ENCODE results near the gene MIDN.
"Not testable (repeated sequence)": the region's sequence is repeated elsewhere in the genome, so short reads cannot be mapped to it uniquely, and the experiment has no call there.

Gene MIDN

DNA sequence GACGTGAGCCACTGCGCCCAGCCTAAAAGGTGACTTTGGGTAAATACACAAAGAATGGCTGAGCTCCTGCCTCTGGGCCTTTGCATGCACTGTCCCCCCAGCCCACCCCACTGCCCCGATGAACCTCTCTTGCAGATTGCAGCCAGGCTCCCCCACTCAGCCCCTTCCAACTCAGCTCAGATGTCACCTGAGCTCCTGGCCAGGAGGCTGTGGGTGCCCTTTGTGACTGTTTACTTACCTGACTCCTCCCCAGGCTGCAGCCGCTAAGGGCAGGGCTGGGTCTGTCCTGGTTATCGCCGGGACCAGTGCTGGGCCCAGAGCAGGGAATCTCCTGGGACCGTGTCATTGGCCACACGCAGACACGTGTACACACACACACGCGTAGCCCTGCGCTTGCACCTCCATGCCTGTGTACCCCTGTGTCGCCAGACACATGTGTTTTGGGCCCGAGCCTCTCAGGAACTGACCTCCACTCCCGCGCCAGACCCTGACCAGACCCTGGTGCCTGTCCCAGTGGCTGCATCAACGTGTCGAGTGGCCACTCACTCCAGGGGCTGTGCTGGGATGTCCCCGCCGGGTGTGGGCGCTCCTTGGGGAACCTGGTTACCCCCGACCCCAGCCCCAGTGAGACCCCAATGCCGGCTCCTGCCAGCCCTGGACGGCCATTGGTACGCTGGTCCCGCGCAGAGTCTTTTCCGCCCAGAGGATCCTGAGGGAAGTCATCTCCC is 56.0 kb downstream of the MIDN start:
- H3K18ac ChIP-seq (ENCODE audit: low read length), result no peak overlapping the region
- no peak overlapping the region for H4K5ac ChIP-seq (ENCODE audit: low read length)
- no peak overlapping the region for H3K9ac ChIP-seq (ENCODE audit: low read length)
- H4K8ac ChIP-seq (ENCODE audit: low read depth, low read length), result no peak overlapping the region
- no peak overlapping the region for H3K4me3 ChIP-seq (ENCODE audit: low read length)
- H2AK5ac ChIP-seq (ENCODE audit: low read length), result no peak overlapping the region
- H3K79me1 ChIP-seq (ENCODE audit: low read length), result no peaks in the 10 kb centered on the region
- no peaks in the 10 kb centered on the region for H3K27me3 ChIP-seq (ENCODE audit: insufficient read depth, low read length, poor library complexity)
- no peak overlapping the region for H2BK120ac ChIP-seq (ENCODE audit: low read depth, low read length)
- H3K4ac ChIP-seq (ENCODE audit: low read depth, low read length), result no peak overlapping the region
- H3K79me2 ChIP-seq (ENCODE audit: control insufficient read depth, insufficient read depth, low read length), result no peaks in the 10 kb centered on the region
- no peak overlapping the region for H3K56ac ChIP-seq (ENCODE audit: low read length)
- no peaks in the 10 kb centered on the region for H3K36me3 ChIP-seq (ENCODE audit: control insufficient read depth, insufficient read depth, low read length)
- no peak overlapping the region for H3K23ac ChIP-seq (ENCODE audit: low read length)
- no peaks in the 10 kb centered on the region for H3K4me1 ChIP-seq (ENCODE audit: control insufficient read depth, low read depth, low read length)
- no peak overlapping the region for H3K27ac ChIP-seq (ENCODE audit: low read depth, low read length)
- no peak for DNase-seq
- no peak overlapping the region for H2BK15ac ChIP-seq (replicated peaks; ENCODE audit: low read depth)
- WGBS (ENCODE audit: extremely low coverage, insufficient coverage, low lambda C conversion rate), result no CpG with 5 or more reads among the region's 28 CpGs
- no peak overlapping the region for H2BK5ac ChIP-seq (ENCODE audit: low read length)
- H3K4me2 ChIP-seq (ENCODE audit: low read length), result no peak overlapping the region

DNA sequence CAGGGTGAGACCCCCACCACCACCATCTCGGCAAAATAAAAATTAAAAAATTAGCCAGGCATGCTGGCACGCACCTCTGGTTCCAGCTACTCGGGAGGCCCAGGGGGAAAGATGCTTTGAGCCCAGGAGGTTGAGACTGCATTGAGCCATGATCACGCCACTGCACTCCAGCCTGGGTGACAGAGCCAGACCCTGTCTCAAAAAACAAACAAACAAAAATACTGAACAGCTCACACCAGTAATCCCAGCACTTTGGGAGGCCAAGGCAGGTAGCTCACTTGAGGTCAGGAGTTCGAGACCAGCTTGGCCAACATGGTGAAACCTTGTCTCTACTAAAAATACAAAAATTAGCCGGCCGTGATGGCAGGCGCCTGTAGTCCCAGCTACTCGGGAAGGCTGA is 57.0 kb downstream of the MIDN start:
- not testable (repeated sequence) for H2BK5ac ChIP-seq (ENCODE audit: low read length)

DNA sequence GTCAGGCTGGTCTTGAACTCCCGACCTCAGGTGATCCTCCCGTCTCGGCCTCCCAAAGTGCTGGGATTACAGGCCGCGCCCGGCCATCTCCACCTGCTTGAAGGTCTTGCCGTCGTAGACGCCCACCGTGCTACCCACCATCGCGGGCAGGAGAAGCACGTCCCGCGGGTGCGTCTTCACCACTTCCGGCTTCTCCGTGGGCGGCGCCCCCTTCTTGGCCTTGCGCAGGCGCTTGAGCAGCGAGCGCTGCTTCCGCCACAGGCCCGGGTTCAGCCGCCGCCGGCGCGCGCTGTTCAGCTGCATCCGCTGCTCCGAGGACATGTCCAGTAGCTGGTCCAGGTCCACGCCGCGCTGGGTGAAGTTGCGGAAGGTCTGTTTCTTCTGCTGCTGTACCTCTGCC is 58.9 kb downstream of the MIDN start:
- Histone ChIP-seq H3K56ac (ENCODE audit: low read length) (no peak overlapping the region), H3K18ac (ENCODE audit: low read length) (no peak overlapping the region), H3K36me3 (ENCODE audit: control insufficient read depth, insufficient read depth, low read length) (no peaks in the 10 kb centered on the region), H4K5ac (ENCODE audit: low read length) (no peak overlapping the region), H2AK5ac (ENCODE audit: low read length) (no peak overlapping the region), H3K9ac (ENCODE audit: low read length) (no peak overlapping the region), H3K79me1 (ENCODE audit: low read length) (no peaks in the 10 kb centered on the region), H4K8ac (ENCODE audit: low read depth, low read length) (no peak overlapping the region), H3K4me3 (ENCODE audit: low read length) (no peak overlapping the region), H3K27ac (ENCODE audit: low read depth, low read length) (no peak overlapping the region), H3K4ac (ENCODE audit: low read depth, low read length) (no peak overlapping the region), H3K27me3 (ENCODE audit: insufficient read depth, low read length, poor library complexity) (no peaks in the 10 kb centered on the region), H3K23ac (ENCODE audit: low read length) (no peak overlapping the region), H3K4me1 (ENCODE audit: control insufficient read depth, low read depth, low read length) (no peaks in the 10 kb centered on the region), H2BK120ac (ENCODE audit: low read depth, low read length) (no peak overlapping the region), H2BK5ac (ENCODE audit: low read length) (no peak overlapping the region), H2BK15ac (replicated peaks; ENCODE audit: low read depth) (no peak overlapping the region), H3K79me2 (ENCODE audit: control insufficient read depth, insufficient read depth, low read length) (no peaks in the 10 kb centered on the region), H3K4me2 (ENCODE audit: low read length) (no peak overlapping the region)
- WGBS (ENCODE audit: extremely low coverage, insufficient coverage, low lambda C conversion rate), result no CpG with 5 or more reads among the region's 38 CpGs
- DNase-seq, result no peak

More for the DNA sequence above, 57.0 kb downstream of the MIDN start:
- H3K4ac ChIP-seq (ENCODE audit: low read depth, low read length); H3K27ac ChIP-seq (ENCODE audit: low read depth, low read length); H3K79me2 ChIP-seq (ENCODE audit: control insufficient read depth, insufficient read depth, low read length); H2BK120ac ChIP-seq (ENCODE audit: low read depth, low read length); H2BK15ac ChIP-seq (replicated peaks; ENCODE audit: low read depth); H3K4me1 ChIP-seq (ENCODE audit: control insufficient read depth, low read depth, low read length); H3K9ac ChIP-seq (ENCODE audit: low read length); H3K36me3 ChIP-seq (ENCODE audit: control insufficient read depth, insufficient read depth, low read length); H3K27me3 ChIP-seq (ENCODE audit: insufficient read depth, low read length, poor library complexity); DNase-seq; H3K79me1 ChIP-seq (ENCODE audit: low read length); H3K23ac ChIP-seq (ENCODE audit: low read length); H4K8ac ChIP-seq (ENCODE audit: low read depth, low read length); H3K4me2 ChIP-seq (ENCODE audit: low read length); H4K5ac ChIP-seq (ENCODE audit: low read length); H3K56ac ChIP-seq (ENCODE audit: low read length); H3K4me3 ChIP-seq (ENCODE audit: low read length); H2AK5ac ChIP-seq (ENCODE audit: low read length); H3K18ac ChIP-seq (ENCODE audit: low read length): not testable (repeated sequence)
- WGBS (ENCODE audit: extremely low coverage, insufficient coverage, low lambda C conversion rate), result no CpG with 5 or more reads among the region's 9 CpGs

DNA sequence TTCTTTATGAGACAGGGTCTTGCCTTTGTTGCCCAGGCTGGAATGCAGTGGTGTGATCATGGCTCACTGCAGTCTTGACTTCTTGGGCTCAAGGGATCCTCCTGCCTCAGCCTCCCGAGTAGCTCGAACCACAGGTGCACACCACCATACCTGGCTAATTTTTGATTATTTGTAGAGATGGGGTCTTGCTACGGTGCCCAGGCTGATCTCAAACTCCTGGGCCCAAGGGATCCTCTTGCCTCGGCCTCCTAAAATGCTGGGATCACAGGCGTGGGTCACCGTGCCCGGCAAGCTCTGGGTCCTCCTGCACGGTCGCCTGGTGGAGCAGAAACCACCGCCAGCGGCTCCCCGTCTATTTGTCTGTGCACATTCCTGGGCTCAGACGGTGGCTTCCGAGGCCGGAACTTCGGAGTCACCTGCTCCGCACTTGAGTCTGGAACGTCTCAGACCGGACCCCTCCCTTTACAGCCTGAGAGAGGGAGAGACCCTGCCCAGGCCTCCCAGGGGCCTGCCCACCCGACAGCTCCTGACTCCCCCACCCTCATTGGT is 59.4 kb downstream of the MIDN start:
- WGBS (ENCODE audit: extremely low coverage, insufficient coverage, low lambda C conversion rate), result no CpG with 5 or more reads among the region's 20 CpGs
- no peaks in the 10 kb centered on the region for H3K79me2 ChIP-seq (ENCODE audit: control insufficient read depth, insufficient read depth, low read length)
- H3K9ac ChIP-seq (ENCODE audit: low read length), result no peak overlapping the region
- H3K27me3 ChIP-seq (ENCODE audit: insufficient read depth, low read length, poor library complexity), result no peaks in the 10 kb centered on the region
- no peak overlapping the region for H3K23ac ChIP-seq (ENCODE audit: low read length)
- H4K8ac ChIP-seq (ENCODE audit: low read depth, low read length), result no peak overlapping the region
- H2BK120ac ChIP-seq (ENCODE audit: low read depth, low read length), result no peak overlapping the region
- H3K4me1 ChIP-seq (ENCODE audit: control insufficient read depth, low read depth, low read length), result no peaks in the 10 kb centered on the region
- H4K5ac ChIP-seq (ENCODE audit: low read length), result no peak overlapping the region
- H3K18ac ChIP-seq (ENCODE audit: low read length), result no peak overlapping the region
- H2BK15ac ChIP-seq (replicated peaks; ENCODE audit: low read depth), result no peak overlapping the region
- no peak overlapping the region for H2BK5ac ChIP-seq (ENCODE audit: low read length)
- no peak overlapping the region for H3K27ac ChIP-seq (ENCODE audit: low read depth, low read length)
- no peak overlapping the region for H3K4me3 ChIP-seq (ENCODE audit: low read length)
- no peak overlapping the region for H3K56ac ChIP-seq (ENCODE audit: low read length)
- H3K36me3 ChIP-seq (ENCODE audit: control insufficient read depth, insufficient read depth, low read length), result no peaks in the 10 kb centered on the region
- H3K79me1 ChIP-seq (ENCODE audit: low read length), result no peaks in the 10 kb centered on the region
- no peak overlapping the region for H3K4me2 ChIP-seq (ENCODE audit: low read length)
- H2AK5ac ChIP-seq (ENCODE audit: low read length), result no peak overlapping the region
- no peak for DNase-seq
- no peak overlapping the region for H3K4ac ChIP-seq (ENCODE audit: low read depth, low read length)

DNA sequence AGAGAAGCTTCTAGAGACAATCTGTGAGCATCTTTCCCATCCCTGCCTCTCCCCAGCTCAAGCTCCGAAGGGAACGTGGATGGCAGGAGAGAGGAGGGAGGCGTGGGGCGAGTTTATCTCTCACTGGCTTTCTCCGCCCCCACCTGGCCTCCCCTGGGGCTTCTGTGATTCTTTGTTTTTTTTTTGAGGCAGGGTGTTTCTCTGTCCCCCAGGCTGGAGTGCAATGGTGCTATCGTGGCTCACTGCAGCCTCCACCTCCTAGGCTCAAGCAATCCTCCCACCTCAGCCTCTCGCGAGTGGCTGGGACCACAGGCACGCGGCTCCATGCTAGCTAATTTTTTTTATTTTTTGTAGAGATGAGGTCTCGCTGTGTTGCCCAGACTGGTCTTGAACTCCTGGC is 60.3 kb downstream of the MIDN start:
- Histone ChIP-seq H4K5ac (ENCODE audit: low read length) (no peak overlapping the region), H3K4ac (ENCODE audit: low read depth, low read length) (no peak overlapping the region), H3K27ac (ENCODE audit: low read depth, low read length) (no peak overlapping the region), H4K8ac (ENCODE audit: low read depth, low read length) (no peak overlapping the region), H3K4me3 (ENCODE audit: low read length) (no peak overlapping the region), H3K18ac (ENCODE audit: low read length) (no peak overlapping the region), H3K4me1 (ENCODE audit: control insufficient read depth, low read depth, low read length) (no peaks in the 10 kb centered on the region), H3K56ac (ENCODE audit: low read length) (no peak overlapping the region), H3K9ac (ENCODE audit: low read length) (no peak overlapping the region), H2BK5ac (ENCODE audit: low read length) (no peak overlapping the region), H3K36me3 (ENCODE audit: control insufficient read depth, insufficient read depth, low read length) (no peaks in the 10 kb centered on the region), H2AK5ac (ENCODE audit: low read length) (no peak overlapping the region), H2BK15ac (replicated peaks; ENCODE audit: low read depth) (no peak overlapping the region), H3K23ac (ENCODE audit: low read length) (no peak overlapping the region), H3K79me1 (ENCODE audit: low read length) (no peaks in the 10 kb centered on the region), H3K27me3 (ENCODE audit: insufficient read depth, low read length, poor library complexity) (no peaks in the 10 kb centered on the region), H2BK120ac (ENCODE audit: low read depth, low read length) (no peak overlapping the region), H3K4me2 (ENCODE audit: low read length) (no peak overlapping the region), H3K79me2 (ENCODE audit: control insufficient read depth, insufficient read depth, low read length) (no peaks in the 10 kb centered on the region)
- no CpG with 5 or more reads among the region's 11 CpGs for WGBS (ENCODE audit: extremely low coverage, insufficient coverage, low lambda C conversion rate)
- no peak for DNase-seq

Measured in mesendoderm (in vitro differentiated cells).